Endodermal cell (in vitro differentiated cells): ENCODE data around the gene MYPOP. TPM values are rescaled to one million over a fixed set of nuclear protein-coding genes. Genes with fewer than 3 reads are reported as not detected.

Experiments used
- DNase-seq: peaks from one replicate; pipeline ENCODE4 v3.0.0-alpha.2; 2017
- H3K27ac ChIP-seq: 2 replicates; pipeline ENCODE4 v1.5.1; 2013; ENCODE audit warnings: mild to moderate bottlenecking, low read depth, low read length, moderate library complexity
- H3K27me3 ChIP-seq: 2 replicates; pipeline ENCODE4 v1.6.1; 2013; ENCODE audit warnings: mild to moderate bottlenecking, low read length, moderate library complexity; ENCODE audit not compliant: insufficient read depth, control insufficient read depth, poor library complexity, severe bottlenecking
- H3K36me3 ChIP-seq: 2 replicates; pipeline ENCODE4 v1.7.0; 2013; ENCODE audit warnings: mild to moderate bottlenecking, low read length, moderate library complexity; ENCODE audit not compliant: control insufficient read depth, insufficient read depth
- H3K4me1 ChIP-seq: one replicate; pipeline ENCODE4 v1.7.0; 2013; ENCODE audit warnings: low read length; ENCODE audit not compliant: control insufficient read depth, insufficient read depth
- H3K4me3 ChIP-seq: 2 replicates; pipeline ENCODE4 v1.5.1; 2013; ENCODE audit warnings: mild to moderate bottlenecking, low read length, moderate library complexity
- H3K9ac ChIP-seq: 2 replicates; pipeline ENCODE4 v1.6.1; 2013; ENCODE audit warnings: mild to moderate bottlenecking, low read length, moderate library complexity; ENCODE audit not compliant: poor library complexity, severe bottlenecking; ENCODE audit errors: extremely low read depth
- H3K9me3 ChIP-seq: 2 replicates; pipeline ENCODE4 v1.6.1; 2013; ENCODE audit warnings: mild to moderate bottlenecking, low read length, moderate library complexity; ENCODE audit not compliant: control insufficient read depth
- H3K27ac Mint-ChIP-seq: 2 replicates; pipeline ENCODE4 v1.8.0; 2020; ENCODE audit warnings: mixed read lengths
- H3K27me3 Mint-ChIP-seq: 2 replicates; pipeline ENCODE4 v1.8.0; 2021; ENCODE audit warnings: mild to moderate bottlenecking, mixed read lengths; ENCODE audit not compliant: insufficient read depth
- H3K36me3 Mint-ChIP-seq: 2 replicates; pipeline ENCODE4 v1.8.0; 2020; ENCODE audit warnings: low read depth, mixed read lengths
- H3K4me1 Mint-ChIP-seq: 2 replicates; pipeline ENCODE4 v1.8.0; 2020; ENCODE audit warnings: mixed read lengths
- H3K4me3 Mint-ChIP-seq: 2 replicates; pipeline ENCODE4 v1.8.0; 2020; ENCODE audit warnings: mild to moderate bottlenecking, moderate library complexity, mixed read lengths
- H3K9me3 Mint-ChIP-seq: 2 replicates; pipeline ENCODE4 v1.8.0; 2020; ENCODE audit warnings: mild to moderate bottlenecking, mixed read lengths
- CTCF ChIP-seq: fragments of 200-600 bp; sonication (generic); conservative IDR thresholded peaks from 2 replicates; pipeline ENCODE4 v1.5.0; 2021; ENCODE audit warnings: antibody characterized with exemption, mild to moderate bottlenecking
- WGBS, 2 experiments: methylation state at CpG; one replicate each; pipeline versions ENCODE4 v1.1.5 to v1.1.7; 2013; ENCODE audit warnings: missing lambda C conversion rate in 2 of 2, mixed read lengths in 1 of 2; ENCODE audit not compliant: insufficient coverage in 1 of 2, insufficient read length in 1 of 2; 5-methylcytosine and 5-hydroxymethylcytosine counted together
- total RNA-seq, 2 donors: library from RNA; stranded (reverse); fragmentation: NEBNext Ultra II Directional in 1 of 2; extraction: Animal tissue kit (Norgen Biotek cat#: 25700) in 1 of 2; gene quantifications; 2 replicates in 1 of 2; 3 replicates in 1 of 2; pipeline ENCODE4 v1.2.1, GENCODE V29; 2021

MYPOP gene
- total RNA-seq, 2 donors from 2014 or later = 13.6 to 19.9 TPM

- Mint-ChIP-seq H3K4me1 (peaks cover 37% of the 10 kb centered on the region), H3K27ac (peak overlapping the region; percentile 84), H3K27me3 (no peaks in the 10 kb centered on the region), H3K9me3 (no peaks in the 10 kb centered on the region), H3K4me3 (peak overlapping the region; percentile 63), H3K36me3 (no peaks in the 10 kb centered on the region)
- no peak for TF ChIP-seq CTCF
- 20 to 24% methylated on average over 1 to 4 of the region's 4 CpGs for WGBS, 2 experiments
- no peaks in the 10 kb centered on the region for H3K27me3 ChIP-seq
- peaks cover 3% of the 10 kb centered on the region for H3K36me3 ChIP-seq
- H3K4me3 ChIP-seq = peak overlapping the region; percentile 88
- H3K4me1 ChIP-seq = peaks cover 6% of the 10 kb centered on the region
- H3K27ac ChIP-seq = peak overlapping the region; percentile 42
- DNase-seq = peak; percentile 91
- peak overlapping the region; percentile 84 for H3K9ac ChIP-seq
- H3K9me3 ChIP-seq = no peaks in the 10 kb centered on the region
Measured at GRCh38 chr19:45881909-45882528, 20.4 kb downstream of the MYPOP start.

GRCh38 chr19:45881082-45881908, 21.1 kb downstream of the MYPOP start:
- no peaks in the 10 kb centered on the region for H3K36me3 Mint-ChIP-seq
- H3K9me3 Mint-ChIP-seq = no peaks in the 10 kb centered on the region
- Histone ChIP-seq H3K27me3 (no peaks in the 10 kb centered on the region), H3K9ac (no peak overlapping the region), H3K27ac (no peak overlapping the region), H3K36me3 (peaks cover 3% of the 10 kb centered on the region), H3K9me3 (no peaks in the 10 kb centered on the region), H3K4me3 (peak overlapping the region; percentile 2), H3K4me1 (peaks cover 10% of the 10 kb centered on the region)
- TF ChIP-seq CTCF = no peak
- H3K4me3 Mint-ChIP-seq = peak overlapping the region; percentile 63
- H3K27ac Mint-ChIP-seq = peak overlapping the region; percentile 84
- peaks cover 38% of the 10 kb centered on the region for H3K4me1 Mint-ChIP-seq
- 68 to 82% methylated on average over 9 to 10 of the region's 10 CpGs for WGBS, 2 experiments
- no peaks in the 10 kb centered on the region for H3K27me3 Mint-ChIP-seq
- peak; percentile 56 for DNase-seq

- H3K27me3 ChIP-seq = no peaks in the 10 kb centered on the region
- peaks cover 13% of the 10 kb centered on the region for H3K4me1 ChIP-seq
- peaks cover 3% of the 10 kb centered on the region for H3K36me3 ChIP-seq
- WGBS, 2 experiments = 92 to 95% methylated on average over 2 of the region's 2 CpGs
- H3K9ac ChIP-seq = no peak overlapping the region
- no peak for DNase-seq
- Mint-ChIP-seq H3K4me1 (peaks cover 50% of the 10 kb centered on the region), H3K4me3 (no peak overlapping the region), H3K36me3 (no peaks in the 10 kb centered on the region), H3K9me3 (no peaks in the 10 kb centered on the region), H3K27me3 (no peaks in the 10 kb centered on the region), H3K27ac (peak overlapping the region; percentile 74)
- no peak overlapping the region for H3K4me3 ChIP-seq
- no peak for TF ChIP-seq CTCF
- H3K9me3 ChIP-seq = no peaks in the 10 kb centered on the region
- no peak overlapping the region for H3K27ac ChIP-seq
Measured at GRCh38 chr19:45879971-45880370, 22.4 kb downstream of the MYPOP start.
